B cell (primary cell): ENCODE results near the gene CYB5RL.

Experiments
- EZH2 ChIP-seq: IDR thresholded peaks from 2 replicates; pipeline ENCODE4 v1.6.1; 2012; ENCODE audit warnings: borderline replicate concordance, low read depth, mild to moderate bottlenecking, moderate library complexity, low read length; ENCODE audit not compliant: insufficient read depth, poor library complexity, severe bottlenecking
- TF ChIP-seq, protein P1 (sequence below): fragments of 200-600 bp; IDR thresholded peaks from one replicate; pipeline ENCODE4 v1.8.0; 2022; ENCODE audit warnings: antibody characterized with exemption, mild to moderate bottlenecking

DNA sequence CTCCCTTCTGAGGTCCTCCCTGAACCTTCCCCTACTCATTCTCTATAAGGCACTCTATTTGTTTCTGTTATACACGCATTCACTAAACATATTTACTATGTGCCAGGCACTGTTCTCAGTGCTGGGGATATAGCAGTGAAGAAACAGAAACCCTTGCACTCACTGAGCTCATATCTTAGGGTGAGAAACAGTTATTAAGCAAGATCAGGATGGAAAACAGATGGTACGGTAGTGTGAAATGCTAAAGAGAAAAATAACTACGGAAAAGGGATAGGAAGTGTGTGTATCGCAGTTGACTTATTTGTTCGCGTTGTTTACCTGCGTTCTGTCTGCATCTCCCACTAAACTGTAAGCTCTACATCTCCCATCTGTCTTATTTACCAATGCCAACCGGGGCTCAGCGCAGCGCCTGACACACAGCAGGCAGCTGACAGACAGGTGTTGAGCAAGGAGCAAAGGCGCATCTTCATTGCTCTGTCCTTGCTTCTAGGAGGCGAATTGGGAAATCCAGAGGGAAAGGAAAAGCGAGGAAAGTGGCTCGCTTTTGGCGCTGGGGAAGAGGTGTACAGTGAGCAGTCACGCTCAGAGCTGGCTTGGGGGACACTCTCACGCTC lies 572 bp downstream of the CYB5RL start:
- TF ChIP-seq, protein P1, sequence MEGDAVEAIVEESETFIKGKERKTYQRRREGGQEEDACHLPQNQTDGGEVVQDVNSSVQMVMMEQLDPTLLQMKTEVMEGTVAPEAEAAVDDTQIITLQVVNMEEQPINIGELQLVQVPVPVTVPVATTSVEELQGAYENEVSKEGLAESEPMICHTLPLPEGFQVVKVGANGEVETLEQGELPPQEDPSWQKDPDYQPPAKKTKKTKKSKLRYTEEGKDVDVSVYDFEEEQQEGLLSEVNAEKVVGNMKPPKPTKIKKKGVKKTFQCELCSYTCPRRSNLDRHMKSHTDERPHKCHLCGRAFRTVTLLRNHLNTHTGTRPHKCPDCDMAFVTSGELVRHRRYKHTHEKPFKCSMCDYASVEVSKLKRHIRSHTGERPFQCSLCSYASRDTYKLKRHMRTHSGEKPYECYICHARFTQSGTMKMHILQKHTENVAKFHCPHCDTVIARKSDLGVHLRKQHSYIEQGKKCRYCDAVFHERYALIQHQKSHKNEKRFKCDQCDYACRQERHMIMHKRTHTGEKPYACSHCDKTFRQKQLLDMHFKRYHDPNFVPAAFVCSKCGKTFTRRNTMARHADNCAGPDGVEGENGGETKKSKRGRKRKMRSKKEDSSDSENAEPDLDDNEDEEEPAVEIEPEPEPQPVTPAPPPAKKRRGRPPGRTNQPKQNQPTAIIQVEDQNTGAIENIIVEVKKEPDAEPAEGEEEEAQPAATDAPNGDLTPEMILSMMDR: no peak
- no peak for TF ChIP-seq EZH2
